ENCODE results near the gene CFAP45.

GRCh38 chr1:159853417-159854115 lies 46.4 kb downstream of the CFAP45 start:
- TF ChIP-seq SRF (IDR thresholded peaks at IDR 0.05; ENCODE audit: low read depth, low read length) = no peak
- no peak for TF ChIP-seq RXRA (IDR thresholded peaks at IDR 0.05; ENCODE audit: insufficient read depth, low read depth, low read length)
- TF ChIP-seq TAF7 (optimal IDR thresholded peaks at IDR 0.05; ENCODE audit: borderline replicate concordance, low read depth, low read length) = no peak
- no peak for TF ChIP-seq CTCF (IDR thresholded peaks at IDR 0.05; ENCODE audit: control extremely low read depth in 1 of 3, insufficient read depth in 1 of 3, low read depth in 1 of 3, low read length in 3 of 3)
- TF ChIP-seq RAD21 (IDR thresholded peaks at IDR 0.05 in 1 of 2, conservative IDR thresholded peaks at IDR 0.05 in 1 of 2; ENCODE audit: low read depth in 2 of 2, low read length in 2 of 2) = no peak
- TF ChIP-seq JUN (IDR thresholded peaks at IDR 0.05; ENCODE audit: low read depth, low read length) = no peak
- no peak for TF ChIP-seq EZH2 (IDR thresholded peaks at IDR 0.05; ENCODE audit: low read depth, low read length, severe bottlenecking)
- no peak for TF ChIP-seq TAF1 (IDR thresholded peaks at IDR 0.05; ENCODE audit: low read depth, low read length)
- no peak for TF ChIP-seq POLR2A (IDR thresholded peaks at IDR 0.05; ENCODE audit: control extremely low read depth in 1 of 2, low read depth in 2 of 2, low read length in 2 of 2)
- TF ChIP-seq GABPA (IDR thresholded peaks at IDR 0.05; ENCODE audit: borderline replicate concordance, insufficient read depth, low read length) = no peak
- TF ChIP-seq RFX5 (IDR thresholded peaks at IDR 0.05; ENCODE audit: borderline replicate concordance, low read depth, low read length) = no peak
- no peak for TF ChIP-seq SP1 (IDR thresholded peaks at IDR 0.05; ENCODE audit: low read depth, low read length)
- no peak for TF ChIP-seq JUND (IDR thresholded peaks at IDR 0.05; ENCODE audit: low read length)

All from H1 (cell line).